ENCODE results near the gene MAP1A.

Gene MAP1A

GRCh38 chr15:43511012-43511885 lies 6.2 kb upstream of the MAP1A start:
- DNase-seq = no peak

GRCh38 chr15:43513550-43513949 lies 3.9 kb upstream of the MAP1A start:
- no peak for DNase-seq

- DNase-seq = no peak
These were observed 3.0 kb upstream of the MAP1A start for GRCh38 chr15:43514241-43515057.

- DNase-seq = no peak
These were observed 1.7 kb upstream of the MAP1A start for GRCh38 chr15:43515741-43516140.

- DNase-seq = no peak
These were observed 1.2 kb upstream of the MAP1A start for GRCh38 chr15:43516185-43516584.

GRCh38 chr15:43516801-43517353 lies 531 bp upstream of the MAP1A start:
- no peak for DNase-seq

GRCh38 chr15:43518197-43518761 lies 871 bp downstream of the MAP1A start:
- no peak for DNase-seq

- DNase-seq = peak; percentile 44 to 57 (median 49)
These were observed 1.8 kb downstream of the MAP1A start for GRCh38 chr15:43519196-43519595.

- DNase-seq = peak in 1 of 3 donors; percentile 26
These were observed 2.7 kb downstream of the MAP1A start for GRCh38 chr15:43520138-43520537.

- no peak for DNase-seq
These were observed 4.0 kb downstream of the MAP1A start for GRCh38 chr15:43521419-43521818.

GRCh38 chr15:43522247-43522646 lies 4.8 kb downstream of the MAP1A start:
- DNase-seq = no peak

GRCh38 chr15:43523646-43524045 lies 6.2 kb downstream of the MAP1A start:
- no peak for DNase-seq

GRCh38 chr15:43524254-43524845 lies 6.9 kb downstream of the MAP1A start:
- DNase-seq = no peak

GRCh38 chr15:43525131-43525530 lies 7.7 kb downstream of the MAP1A start:
- no peak for DNase-seq

GRCh38 chr15:43526261-43526930 lies 9.0 kb downstream of the MAP1A start:
- no peak for DNase-seq

GRCh38 chr15:43527016-43527801 lies 9.8 kb downstream of the MAP1A start:
- DNase-seq = no peak

- no peak for DNase-seq
These were observed 10.6 kb downstream of the MAP1A start for GRCh38 chr15:43527802-43528541.

- DNase-seq = no peak
These were observed 11.2 kb downstream of the MAP1A start for GRCh38 chr15:43528542-43529007.

GRCh38 chr15:43529141-43529540 lies 11.7 kb downstream of the MAP1A start:
- no peak for DNase-seq

- no peak for DNase-seq
These were observed 12.4 kb downstream of the MAP1A start for GRCh38 chr15:43529587-43530345.
